Transverse colon (tissue), 4 donors: ENCODE data around the gene CEBPE.

Source experiments
- CTCF ChIP-seq, 5 experiments: fragments of 200-600 bp in 3 of 5; fragments of 450-650 bp in 2 of 5; sonication (generic) in 3 of 5; IDR thresholded peaks; 1 replicate in 2 of 5; 2 replicates in 3 of 5; pipeline ENCODE4 v1.5.1; 2016 to 2017; ENCODE audit warnings: antibody characterized with exemption in 5 of 5, inconsistent platforms in 3 of 5, mild to moderate bottlenecking in 2 of 5, moderate library complexity in 1 of 5
- POLR2A ChIP-seq: fragments of 450-650 bp; IDR thresholded peaks from one replicate; pipeline ENCODE4 v1.6.1; 2016; ENCODE audit warnings: antibody characterized with exemption, mild to moderate bottlenecking, moderate library complexity
- POLR2AphosphoS5 ChIP-seq, 3 donors: sonication (generic); formaldehyde crosslinking; IDR thresholded peaks; one replicate each; pipeline ENCODE4 v1.6.1; 2016; ENCODE audit warnings: antibody characterized with exemption in 3 of 3

DNA sequence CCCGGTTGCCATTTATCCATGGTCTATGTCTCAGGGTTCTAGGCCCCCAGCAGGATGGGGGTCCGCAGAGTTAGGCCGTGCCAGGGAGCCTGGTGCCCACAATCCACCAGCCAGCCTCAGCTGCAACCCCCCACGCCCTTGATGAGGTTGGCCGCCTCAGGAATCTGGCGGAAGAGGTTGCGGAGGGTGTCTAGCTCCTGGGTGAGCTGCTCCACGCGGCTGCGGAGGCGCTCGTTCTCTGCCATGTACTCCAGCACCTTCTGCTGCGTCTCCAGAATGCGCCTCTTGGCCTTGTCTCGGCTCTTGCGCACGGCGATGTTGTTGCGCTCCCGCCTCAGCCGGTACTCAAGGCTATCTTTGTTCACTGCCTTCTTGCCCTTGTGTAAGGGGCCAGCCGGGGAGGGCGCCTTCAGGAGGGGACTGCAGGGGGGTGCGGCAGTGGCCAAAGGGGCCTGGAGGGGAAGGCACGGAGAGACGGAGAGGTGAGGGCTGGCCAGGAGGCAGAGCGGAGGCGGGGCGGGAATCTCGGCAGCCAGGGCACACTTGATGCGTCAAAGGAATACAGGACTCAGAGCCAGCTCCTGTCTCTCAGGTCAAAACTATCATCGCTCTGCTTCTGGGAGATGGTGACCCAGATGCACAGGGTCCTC, 1.6 kb downstream of the CEBPE start:
- no peak for TF ChIP-seq CTCF (IDR thresholded peaks at IDR 0.05)
- TF ChIP-seq POLR2A: no peak
- no peak for TF ChIP-seq POLR2AphosphoS5 (IDR thresholded peaks at IDR 0.05)
